ENCODE results near the gene MEGF10.
"Not testable (repeated sequence)": the region's sequence is repeated elsewhere in the genome, so short reads cannot be mapped to it uniquely, and the experiment has no call there.

MEGF10 gene

GRCh38 chr5:127290019-127290945, at the start of gene MEGF10:
MEGF10 (plus strand) TSS chr5:127290796; CDS start chr5:127331309, 40,513 bp downstream.
- no peak for DNase-seq

GRCh38 chr5:127243011-127243410, 47.6 kb upstream of the MEGF10 start:
- DNase-seq = no peak

GRCh38 chr5:127254729-127255284, 35.8 kb upstream of the MEGF10 start:
- no peak for DNase-seq

GRCh38 chr5:127256886-127257597, 33.6 kb upstream of the MEGF10 start:
- DNase-seq = no peak

DNA sequence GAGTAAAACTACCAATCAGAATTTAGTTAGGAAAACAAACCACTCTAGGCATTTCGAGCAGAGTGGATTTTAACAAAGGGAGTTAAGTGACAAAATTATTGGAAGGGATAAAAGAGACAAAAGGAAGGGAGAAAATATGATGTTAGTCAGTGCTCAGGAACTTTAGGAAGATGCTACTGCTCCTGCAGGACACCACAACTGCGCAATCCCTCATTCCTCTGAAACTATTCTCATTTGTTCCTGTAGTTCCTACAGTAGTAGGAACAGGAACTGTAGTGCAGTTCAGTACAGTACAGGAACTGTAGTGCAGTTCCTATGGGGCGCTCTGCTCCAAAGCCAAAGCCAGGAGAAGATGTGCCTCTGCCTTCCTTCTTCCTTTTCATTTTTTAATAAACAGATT, 29.9 kb upstream of the MEGF10 start:
- no peak for DNase-seq

DNA sequence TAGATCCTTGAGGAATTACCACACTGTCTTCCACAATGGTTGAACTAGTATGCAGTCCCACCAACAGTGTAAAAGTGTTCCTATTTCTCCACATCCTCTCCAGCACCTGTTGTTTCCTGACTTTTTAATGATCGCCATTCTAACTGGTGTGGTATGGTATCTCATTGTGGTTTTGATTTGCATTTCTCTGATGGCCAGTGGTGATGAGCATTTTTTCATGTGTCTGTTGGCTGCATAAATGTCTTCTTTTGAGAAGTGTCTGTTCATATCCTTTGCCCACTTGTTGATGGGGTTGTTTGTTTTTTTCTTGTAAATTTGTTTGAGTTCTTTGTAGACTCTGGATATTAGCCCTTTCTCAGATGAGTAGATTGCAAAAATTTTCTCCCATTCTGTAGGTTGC, 25.1 kb upstream of the MEGF10 start:
- not testable (repeated sequence) for DNase-seq

GRCh38 chr5:127268342-127268741, 22.3 kb upstream of the MEGF10 start:
- DNase-seq = not testable (repeated sequence)

GRCh38 chr5:127270713-127271112, 19.9 kb upstream of the MEGF10 start:
- not testable (repeated sequence) for DNase-seq

DNA sequence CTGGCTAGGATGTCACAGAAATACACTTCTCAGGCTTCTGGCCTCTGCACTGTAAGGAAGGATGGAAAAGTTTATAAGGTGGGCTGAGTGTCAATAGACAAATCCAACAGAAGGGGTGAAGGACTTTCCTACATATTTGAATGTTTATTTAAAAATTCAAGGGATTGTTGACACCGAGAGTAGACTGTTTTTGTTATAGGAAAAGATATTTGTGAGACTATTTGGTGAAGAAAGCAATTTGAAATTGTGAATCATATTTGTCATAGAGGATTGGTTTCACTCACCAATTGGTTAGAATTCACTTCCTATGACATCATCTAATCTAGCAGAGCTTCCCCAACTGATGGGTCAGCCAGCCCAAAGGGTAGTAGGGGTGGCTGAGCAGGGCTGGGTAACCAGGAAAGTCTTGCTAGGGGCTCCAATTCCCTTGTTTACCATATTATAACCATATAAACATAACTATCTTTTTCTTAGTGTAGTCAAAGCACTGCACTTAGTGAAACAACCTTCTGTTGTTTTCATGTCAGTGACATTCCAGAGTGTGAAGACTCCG, 14.9 kb upstream of the MEGF10 start:
- no peak for DNase-seq

- no peak for DNase-seq
Measured at GRCh38 chr5:127280491-127281220, 9.9 kb upstream of the MEGF10 start.

DNA sequence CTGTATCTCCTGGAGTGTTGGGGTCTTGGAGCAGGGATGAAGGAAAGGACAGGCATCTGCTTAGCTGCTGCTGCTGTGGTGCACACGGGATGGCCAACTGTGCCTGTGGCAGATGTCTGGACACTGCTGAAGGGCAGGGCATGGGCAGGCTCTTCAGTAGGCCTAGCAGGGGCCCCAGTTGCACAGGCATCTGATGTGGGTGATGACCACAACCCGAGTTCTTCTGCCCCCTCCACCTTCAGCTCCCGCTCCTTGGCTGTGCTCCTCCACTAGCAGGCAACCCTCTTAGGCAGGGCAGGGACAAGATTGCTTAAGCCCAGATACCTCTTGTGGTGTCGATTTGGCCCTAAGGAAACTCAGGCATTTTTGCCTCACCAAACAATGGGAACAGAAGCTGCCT, 9.0 kb upstream of the MEGF10 start:
- DNase-seq = no peak

DNA sequence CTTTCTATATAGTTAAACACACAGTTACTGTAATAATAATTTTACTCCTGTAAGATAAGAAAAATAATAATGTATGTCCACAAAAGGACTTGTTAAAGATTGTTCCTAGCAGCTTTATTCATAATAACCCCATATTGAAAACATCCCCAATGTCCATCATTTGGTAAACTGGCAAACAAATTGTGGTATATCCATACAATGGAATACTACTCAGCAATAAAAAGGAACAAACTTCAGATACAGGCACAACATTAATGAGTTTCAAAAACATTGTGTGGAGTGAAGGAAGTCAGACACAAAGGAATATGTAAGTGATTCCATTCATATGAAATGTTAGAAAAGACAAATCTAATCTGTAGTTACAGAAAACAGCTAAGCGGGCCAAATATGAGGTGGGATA, 1.9 kb upstream of the MEGF10 start:
- DNase-seq = no peak

- no peak for DNase-seq
Measured at GRCh38 chr5:127290946-127291693, 524 bp downstream of the MEGF10 start.

DNA sequence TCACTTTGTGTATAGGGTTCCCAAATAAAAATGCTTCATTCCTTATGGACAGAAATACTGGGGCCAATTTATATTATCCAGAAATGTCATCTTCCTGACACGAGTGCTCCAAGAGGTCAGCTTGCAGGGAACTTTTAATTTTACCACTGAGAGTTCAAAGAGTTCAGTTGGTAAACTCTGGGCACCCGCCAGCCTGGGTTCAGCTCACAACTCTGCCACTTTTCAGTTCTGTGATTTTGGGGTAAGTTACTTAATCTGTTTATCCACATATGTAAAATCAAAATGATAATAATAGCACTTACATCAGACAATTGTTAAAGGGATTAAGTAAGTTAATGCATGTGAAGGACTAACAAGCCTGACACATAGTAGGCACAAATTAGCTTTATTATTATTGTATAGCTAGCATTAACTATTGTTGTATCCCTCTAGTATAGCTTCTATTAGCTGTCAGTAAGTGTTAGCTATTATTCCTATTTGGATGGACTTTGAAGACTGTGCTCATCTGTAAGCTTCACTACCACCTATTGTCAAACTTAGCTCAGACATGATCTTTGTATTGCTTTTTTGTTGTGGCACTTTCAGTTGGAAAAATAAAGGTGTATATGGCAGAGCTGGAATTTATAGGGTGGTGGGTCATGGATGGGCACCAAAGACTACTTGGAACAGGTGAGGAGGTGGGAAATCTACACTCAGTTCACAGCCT, 1.6 kb downstream of the MEGF10 start:
- no peak for DNase-seq

DNA sequence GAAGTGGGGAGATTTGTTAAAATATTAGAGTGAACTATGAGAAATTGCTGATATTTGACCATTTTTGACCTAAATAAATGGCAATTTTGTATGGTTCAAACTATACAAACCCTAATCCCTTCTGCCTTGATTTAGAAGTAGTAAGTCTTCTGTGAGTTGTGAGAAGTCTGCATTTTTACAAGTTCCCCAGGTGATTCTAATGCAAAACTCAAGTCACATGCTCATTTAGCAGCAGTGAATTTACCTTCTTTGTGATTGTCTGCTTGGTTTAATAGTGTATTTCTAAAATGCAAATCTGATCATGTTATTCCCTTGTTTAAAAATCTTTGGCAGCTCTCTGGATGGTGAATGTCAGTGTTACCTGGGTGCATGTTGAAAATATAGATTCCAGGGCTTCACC, 2.8 kb downstream of the MEGF10 start:
- DNase-seq = no peak

DNA sequence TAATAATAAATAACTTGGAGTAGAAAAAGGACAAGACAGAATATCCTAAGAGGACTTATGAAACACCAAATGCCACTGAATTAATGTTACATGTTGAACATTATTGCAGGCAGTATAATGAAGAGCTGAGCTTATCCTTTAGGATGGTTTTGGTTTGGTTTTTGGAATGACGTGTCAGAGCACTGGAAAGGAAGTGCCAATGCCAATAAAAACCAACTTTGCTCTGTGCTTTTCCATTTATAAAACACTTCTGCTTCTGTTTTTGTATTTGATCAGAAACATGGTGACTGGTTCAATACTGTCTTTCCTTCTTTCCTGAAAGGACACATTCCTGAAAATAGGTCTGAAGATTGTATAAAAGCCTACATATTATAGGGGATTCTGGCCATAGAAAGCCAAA, 4.2 kb downstream of the MEGF10 start:
- DNase-seq = no peak

DNA sequence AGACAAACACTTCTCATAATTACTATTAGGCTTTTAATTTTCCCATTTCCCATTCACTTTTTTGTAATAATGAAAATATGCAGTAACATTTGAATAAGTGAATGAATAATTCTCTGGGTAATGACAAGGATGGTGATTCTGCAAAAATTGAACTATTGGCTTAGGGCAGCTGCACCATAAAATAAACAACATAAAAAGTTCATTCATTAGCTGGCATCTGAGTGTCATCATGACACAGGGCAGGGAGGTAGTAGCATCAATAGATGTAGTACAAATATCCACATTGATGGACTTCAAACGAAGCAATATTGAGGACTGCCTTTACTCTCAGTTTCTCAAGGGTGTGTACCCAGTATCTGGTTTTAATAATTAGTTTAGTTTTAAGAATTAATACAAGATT, 4.9 kb downstream of the MEGF10 start:
- no peak for DNase-seq

- DNase-seq = no peak
Measured at GRCh38 chr5:127296321-127296720, 5.7 kb downstream of the MEGF10 start.

GRCh38 chr5:127296894-127297293, 6.3 kb downstream of the MEGF10 start:
- DNase-seq = not testable (repeated sequence)

DNA sequence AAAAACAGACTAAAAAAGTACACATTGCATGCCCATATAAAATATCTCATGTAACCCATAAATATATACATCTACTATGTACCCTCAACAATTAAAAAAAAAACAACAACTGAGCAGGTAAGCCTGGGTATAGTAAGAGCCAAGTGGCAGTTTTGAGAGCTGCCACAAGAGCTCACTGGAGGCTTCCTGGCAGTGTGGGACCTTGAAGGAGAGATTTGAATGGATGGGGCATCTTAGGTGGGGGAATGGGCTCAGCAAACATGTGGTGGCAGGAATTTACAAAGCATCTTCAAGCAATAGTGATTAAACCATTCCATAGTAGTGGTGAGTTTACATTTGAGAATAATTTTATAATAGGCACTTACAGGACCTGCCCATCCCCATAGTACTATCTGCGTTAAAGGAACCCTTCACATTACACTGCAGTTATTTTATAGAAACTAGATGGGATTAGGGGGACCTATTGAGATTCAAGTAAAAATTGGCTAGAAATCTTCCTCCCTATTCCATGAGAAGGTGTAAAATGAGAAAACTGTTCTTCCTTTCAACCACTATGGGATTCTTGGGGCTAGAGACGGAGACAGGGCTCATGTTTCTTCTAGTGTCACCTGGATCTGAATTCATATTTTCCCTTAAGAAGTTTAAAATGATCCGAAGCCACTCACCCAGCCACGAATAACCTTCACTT, 6.9 kb downstream of the MEGF10 start:
- DNase-seq = no peak

DNA sequence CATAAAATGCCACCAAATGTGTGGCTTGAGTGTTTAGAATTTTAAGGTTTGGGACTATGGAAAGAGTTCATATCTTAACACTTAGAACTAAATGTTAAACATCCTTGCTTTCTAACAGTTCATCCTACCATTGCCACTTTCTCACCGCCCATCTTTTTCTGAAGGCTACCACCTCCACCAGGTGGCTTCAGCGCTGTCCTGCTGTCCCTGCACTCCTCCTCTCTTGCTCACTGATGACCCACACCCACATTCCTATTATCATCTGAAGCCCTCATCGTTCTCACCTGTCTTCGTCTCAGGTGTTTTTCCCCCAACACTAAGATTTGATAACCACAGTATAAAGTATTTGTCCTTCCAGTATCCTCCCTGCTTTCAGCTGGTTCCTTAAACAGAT, 7.4 kb downstream of the MEGF10 start:
- DNase-seq = no peak

All from NCI-H1105 (cell line).